GM18907 (cell line): ENCODE data around the gene RASGRF1.

Experiments used
- ATAC-seq: cut with Tn5 transposase; IDR thresholded peaks from one replicate; pipeline ENCODE4 v1.9.1; 2021; ENCODE audit warnings: mild to moderate bottlenecking, moderate library complexity; ENCODE audit not compliant: unreplicated experiment

RASGRF1 gene

DNA sequence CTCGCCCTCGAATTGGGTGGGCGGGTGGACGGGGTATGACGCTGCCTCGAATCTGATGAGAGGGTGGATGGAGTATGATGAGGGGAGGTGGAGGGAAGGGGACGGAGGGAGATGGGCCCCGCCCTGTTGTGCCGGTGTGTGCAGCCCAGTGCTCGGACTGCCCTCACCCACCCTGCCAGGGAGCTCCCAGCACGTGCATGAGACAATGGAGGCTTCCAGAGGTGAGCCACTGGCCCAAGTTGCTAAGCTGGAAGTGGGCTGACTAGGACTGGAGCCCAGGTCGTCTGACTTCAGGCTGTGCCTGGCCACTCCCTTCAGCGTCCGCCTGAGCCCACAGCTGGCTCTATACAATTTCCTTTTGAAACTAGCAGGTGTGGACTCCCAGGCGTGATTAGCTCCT lies 98.7 kb downstream of the RASGRF1 start:
- no peak for ATAC-seq

DNA sequence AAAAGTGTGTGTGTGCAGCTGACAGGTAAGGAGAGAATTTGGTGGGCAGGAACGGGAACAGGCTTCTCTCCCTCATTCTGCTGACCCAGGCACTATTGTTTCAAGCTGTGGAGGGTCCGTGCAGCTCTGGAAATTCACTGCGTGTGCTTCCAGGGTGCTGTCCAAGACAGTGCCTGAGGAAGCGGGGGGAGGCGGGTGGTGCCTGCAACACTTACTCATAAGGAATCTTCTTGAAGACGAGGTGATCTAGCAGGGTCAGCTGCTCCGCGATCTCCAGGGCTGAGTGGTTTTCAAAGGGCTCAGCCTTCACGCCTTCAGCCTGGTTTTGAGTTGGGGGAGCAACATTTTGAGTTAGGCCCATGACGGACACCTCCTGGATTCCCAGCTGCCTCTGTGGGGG lies 99.1 kb downstream of the RASGRF1 start:
- no peak for ATAC-seq

DNA sequence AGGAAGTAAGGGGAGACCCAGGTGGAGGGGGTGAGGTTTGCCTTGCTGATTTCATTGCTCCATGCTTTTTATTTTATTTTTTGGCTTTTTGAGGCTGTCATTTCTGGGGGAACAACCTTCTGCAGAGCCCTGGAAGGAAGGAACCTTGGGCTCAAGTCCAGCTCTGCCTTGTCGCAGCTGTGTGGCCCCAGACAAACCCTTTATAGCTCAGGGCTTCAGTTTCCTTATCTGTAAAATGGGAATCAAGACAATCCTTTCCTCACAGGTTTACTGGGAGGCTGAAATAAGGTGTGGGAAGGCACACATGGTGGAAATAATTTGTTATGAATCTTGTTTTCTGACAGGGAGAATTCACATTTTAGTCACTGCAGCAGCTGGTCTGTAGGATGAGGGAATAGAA lies 100.3 kb downstream of the RASGRF1 start:
- ATAC-seq: no peak

DNA sequence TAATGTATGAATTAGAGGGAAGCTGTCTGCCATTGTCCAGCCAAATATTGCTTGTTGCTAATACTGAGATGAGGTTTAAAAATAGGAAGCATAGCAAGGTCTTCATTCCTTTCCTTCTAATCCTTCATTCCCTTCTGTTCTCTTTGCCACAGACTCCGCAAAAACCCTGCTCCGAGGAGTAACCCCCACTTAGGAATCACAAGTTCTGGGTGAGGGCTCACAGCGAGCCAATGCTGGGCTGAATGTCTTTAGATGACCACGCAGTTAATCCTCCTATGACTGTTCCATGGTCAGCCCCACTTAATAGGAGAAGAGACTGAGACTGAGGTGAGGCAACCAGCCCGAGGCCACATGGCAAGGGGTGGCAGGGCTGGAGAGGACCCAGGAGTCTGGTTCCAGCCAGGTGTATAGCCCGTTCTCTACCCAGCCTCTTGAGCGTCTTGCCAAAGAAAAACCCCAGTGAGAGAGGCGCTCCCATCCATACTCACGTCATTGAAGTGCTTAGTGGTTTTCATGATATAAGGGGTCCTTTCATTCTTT lies 100.8 kb downstream of the RASGRF1 start:
- no peak for ATAC-seq

DNA sequence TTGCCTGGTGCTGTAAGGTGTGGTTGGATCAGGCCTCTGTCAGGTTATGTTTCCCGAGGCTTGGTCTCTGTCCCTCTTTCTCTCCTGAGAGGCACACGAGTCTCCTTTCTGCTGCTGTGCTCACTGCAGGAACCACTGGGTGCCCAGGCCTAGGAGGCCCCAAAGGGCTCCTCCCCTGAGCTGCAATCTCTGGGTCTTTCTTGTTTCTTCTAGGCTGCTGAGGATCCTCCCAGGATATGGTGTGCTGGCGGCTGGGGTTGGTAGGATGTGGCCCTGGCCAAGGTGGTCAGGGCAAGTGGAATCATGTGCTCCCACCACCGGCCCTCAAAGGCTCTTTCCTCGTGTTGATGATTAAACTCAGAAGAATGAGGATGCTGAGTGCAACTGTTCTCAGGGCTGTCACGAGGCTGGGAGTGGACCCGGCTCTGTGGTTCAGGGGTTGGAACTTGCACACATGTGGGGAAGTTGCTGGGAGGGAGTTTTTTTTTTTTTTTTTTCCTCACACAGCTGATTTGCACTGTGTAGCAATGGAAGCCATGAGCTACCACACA lies 102.1 kb downstream of the RASGRF1 start:
- ATAC-seq: peak; percentile 73

DNA sequence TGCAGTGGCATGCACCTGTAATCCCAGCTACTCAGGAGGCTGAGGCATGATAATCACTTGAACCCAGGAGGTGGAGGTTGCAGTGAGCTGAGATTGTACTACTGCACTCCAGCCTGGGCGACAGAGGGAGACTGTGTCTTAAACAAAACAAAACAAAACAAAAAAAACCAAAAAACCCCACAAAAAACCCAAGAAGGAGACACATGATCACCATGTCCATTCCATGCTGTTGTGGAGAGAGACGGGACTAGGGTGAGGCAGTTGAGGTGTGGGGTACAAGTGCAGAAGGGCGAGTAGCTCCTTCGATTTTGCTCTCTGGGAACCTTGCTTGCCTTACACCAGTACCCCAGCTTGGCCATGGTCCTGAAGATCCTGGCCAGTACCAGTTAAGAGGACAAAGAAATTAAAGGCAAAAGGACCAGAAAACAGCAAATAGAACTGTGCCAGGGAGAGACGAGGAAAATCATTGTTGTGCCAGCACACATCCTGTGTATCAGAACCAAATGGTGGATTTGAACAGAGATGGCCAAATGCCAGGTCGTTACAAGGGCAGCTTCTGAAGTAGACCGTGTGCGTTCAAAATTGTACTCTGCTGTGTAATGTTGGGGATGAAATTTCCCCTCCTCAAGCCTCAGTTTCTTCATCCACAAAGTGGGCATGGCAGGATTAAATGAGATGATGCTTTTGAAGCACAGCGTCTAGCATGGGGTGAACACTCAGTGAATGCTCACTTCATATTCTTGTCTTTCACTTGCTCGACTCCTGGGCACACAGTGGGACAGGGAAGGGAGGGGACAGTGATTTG lies 102.8 kb downstream of the RASGRF1 start:
- no peak for ATAC-seq

DNA sequence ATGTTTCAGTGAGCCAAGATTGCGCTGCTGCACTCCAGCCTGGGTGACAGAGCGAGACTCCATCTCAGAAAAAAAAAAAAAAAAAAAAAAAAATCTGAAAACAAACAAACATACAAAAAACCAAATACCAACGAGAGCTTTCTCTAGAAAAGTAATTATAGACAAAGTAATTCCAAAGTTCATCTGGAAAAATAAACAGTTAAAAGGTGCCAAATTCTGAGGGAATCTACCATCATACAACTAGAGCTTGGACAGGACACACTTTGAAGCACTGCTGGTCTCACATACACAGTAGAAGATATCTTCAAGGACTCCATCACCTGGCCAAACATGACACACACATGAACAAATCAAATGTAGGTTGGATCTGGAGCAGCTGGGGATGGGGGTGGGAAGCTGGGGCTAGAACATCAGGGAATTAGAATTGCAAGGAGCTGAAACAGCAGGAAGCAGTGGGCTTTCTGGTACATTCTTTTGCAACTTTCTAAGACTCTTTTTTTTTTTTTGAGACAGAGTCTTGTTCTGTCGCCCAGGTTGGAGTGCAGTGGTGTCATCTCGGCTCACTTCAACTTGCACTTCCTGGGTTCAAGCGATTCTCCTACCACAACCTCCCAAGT lies 104.6 kb downstream of the RASGRF1 start:
- ATAC-seq: no peak

DNA sequence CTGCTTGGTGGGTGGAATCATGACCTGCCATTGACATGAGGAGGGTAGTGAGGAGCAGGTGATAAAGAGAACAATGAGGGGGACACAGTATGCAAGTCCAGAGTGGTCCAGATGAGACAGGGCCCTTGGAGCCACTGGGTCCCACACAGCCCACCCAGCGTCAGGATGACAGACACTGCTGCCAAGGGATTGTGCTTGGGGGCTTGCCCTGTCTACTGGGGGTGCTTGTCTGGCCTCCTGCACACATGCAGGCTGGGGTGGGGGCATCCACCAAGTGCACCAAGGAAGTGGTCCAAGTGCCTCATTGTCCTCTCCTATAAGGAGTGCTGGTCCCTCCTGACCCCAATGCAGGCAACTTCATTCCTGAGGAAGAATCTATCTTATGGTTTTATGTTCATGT lies 106.5 kb downstream of the RASGRF1 start:
- no peak for ATAC-seq

DNA sequence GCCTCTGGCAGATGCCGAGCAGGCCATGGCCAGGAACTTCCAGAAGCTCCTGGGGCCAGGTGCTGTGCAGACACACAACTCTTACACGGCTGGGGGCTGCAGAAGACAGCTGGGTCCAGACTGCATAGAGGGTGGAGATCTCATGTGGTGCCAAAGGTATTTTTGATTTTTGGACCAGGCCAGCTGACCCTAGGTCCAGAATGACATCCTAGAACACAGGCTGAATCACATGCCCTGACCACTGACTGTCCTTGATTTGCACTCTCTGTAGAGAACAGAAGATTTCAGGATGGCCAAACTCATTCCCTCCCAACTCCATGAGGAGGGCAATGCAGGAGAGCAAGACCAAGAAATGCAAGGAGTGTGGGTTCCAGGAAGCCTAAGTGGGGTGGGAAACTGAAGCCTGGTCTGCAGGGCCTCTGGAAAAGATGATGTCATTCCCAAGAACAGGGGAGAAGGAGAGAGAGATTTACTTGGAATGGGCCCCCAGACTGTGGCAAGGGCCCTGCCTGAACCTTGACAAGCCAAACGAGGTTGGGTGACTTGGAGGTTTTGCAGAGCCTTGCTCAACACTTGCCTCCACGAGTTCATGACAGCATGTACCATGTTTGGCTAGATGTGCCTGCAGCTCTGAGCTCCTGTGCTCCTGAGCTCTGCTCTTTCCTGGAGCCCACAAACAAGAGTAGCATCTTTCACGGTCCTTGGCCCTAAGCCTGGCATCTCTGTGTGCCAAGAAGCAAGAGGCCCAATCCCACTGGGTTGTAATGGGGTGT lies 107.2 kb downstream of the RASGRF1 start:
- ATAC-seq: no peak

DNA sequence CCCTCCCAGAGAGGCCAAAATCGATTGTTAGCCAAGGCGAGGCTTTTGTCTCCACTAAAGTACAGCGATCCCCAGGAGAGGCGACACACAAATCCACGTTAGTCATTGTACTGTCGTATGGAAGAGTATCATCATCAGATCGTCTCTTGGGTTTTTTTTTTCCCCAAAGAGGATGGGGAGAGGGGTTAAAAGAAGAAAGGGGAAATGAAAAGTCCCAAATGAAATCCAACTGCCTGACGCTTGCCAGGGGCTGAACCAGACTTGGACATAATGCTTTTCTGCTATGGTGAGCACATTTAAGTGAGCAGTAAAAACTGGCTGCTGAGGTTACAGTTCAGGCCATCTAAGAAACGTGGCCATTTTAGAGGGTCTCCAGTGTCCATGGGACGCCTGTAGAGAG lies 107.8 kb downstream of the RASGRF1 start:
- ATAC-seq: no peak

DNA sequence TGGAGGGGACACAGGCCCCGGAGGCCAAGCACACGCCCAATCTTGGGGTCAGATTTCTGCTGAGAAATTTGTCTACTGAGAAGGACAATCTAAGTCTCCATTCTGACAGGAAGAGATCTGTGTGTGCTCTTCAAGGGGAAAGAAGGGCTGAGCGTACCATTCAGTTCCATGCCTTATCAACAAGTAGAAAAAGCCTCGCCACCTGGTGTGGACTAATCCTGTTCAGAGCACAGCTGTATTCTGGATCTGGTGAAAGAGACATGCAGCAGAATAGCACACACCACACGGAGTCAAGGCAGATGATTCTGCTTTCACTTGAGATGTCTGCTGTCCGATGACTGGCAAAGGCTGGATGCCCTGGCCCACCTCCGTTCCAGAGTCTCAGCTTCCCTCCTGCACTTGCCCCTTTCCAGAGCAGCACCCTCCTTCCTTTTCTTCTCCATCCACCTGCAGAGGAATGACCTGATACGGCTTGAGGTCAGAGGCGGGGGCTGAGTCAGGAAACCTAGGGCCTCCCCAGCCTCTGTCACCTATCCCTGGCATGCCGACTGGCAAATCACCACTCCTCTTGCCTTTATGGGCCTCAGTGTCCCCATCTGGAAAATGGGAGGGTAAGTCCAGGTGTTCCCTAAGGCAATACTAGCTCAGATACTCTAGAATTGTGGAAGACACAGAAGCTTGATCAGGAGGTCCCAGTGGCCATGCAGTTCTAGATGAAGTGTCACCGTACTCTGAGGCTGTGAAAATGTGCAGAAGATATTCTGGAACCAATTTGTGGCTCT lies 108.9 kb downstream of the RASGRF1 start:
- ATAC-seq: no peak

DNA sequence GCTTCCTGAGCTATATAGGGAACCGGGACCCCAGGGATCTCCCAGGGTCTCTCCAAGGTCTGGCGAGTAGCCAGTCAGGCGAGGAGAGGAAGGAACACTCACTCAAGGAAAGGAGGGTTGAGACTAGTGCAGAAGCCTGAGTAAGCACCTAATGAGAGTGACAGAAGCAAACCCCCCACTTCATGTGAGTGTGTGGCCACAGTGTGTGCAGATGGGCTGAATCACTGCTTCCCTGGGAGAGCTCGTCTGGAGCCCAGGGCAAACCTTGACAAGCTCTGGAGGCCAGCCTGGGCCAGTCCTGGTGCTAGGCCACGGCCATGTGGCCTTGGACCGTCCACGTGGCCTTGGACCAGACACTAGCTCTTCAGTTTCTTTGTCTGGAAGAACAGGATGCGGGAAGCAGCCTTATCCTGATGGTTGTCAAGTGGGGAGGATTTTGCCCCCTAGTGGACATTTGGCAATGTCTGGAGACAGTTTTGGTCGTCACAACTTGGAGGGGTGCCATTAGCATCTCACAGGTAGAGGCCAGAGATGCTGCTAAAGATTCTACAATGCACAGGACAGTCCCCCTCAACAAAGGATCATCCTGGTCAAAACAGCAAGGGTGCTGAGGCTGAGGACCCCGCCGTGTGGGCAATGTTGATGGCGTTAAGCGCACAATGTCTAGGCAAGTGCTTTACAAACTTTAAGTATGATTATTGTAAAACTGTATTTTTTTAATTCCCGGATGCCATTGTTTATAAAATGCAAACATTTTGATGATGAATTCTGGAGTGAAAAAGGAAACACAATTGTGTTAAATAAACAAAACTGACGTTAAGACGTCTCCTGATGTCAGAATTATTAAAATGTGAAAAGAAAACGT lies 110.9 kb downstream of the RASGRF1 start:
- no peak for ATAC-seq

DNA sequence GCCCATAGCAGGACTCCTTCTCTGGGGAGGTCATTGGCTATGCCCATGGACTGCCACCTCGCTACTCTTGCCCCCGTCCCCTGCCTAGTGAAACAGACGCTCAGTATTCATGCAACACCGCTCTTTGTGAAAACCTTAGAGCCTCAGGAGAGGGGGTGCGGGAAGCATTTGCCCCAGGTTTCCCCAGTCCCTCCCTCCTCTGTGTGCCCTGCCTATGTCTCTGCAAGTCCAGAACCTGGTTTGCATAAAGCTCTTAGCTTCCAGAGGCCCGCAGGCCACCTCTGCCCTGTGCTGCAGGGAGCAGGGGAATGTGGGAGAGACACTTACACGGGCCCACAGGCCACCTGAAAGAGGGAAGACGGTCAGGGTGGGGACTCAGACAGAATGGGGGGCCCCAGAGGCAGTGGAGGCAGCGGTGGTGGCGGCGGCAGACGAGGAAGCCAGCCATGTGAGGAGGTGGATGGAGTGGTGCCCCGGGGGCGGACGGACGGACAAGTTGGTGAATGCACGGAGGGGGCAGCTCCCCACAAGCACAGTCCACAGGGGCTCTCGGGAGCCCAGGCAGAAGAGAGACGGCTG lies 111.9 kb downstream of the RASGRF1 start:
- no peak for ATAC-seq

DNA sequence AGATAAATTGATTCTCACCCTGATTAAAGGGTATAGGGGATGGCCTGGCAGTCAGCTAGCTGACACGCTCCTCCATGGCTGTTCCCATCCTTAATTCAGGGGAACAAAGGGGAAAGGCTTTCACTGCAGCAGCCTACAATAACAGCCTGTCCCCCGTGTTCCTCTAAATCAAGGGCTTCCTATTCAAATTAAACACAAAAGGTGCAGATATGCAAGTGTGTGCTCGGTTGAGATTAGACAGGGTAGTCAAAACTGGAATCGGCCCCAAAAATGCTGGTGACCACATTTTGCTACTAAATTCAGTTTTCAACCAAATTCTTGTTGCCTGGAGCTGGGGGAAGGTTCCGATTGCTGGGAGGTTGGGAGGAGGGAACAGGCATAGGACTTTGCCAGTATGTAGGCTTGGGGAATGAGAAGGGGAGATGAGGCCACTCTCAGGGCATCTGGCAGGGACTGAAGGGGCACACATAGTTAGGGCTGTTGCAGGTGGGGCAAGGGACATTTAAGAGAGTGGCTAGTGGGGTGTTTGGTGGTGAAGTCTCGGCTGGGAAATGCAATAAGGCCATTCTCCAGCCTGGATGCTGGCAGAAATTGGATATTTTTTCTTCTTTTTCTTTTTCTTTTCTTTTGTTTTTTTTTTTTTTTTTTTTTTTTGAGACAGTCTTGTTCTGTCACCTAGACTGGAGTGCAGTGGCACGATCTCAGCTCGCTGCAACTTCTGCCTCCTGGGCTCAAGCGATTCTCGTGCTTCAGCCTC lies 112.8 kb downstream of the RASGRF1 start:
- ATAC-seq: peak; percentile 26

DNA sequence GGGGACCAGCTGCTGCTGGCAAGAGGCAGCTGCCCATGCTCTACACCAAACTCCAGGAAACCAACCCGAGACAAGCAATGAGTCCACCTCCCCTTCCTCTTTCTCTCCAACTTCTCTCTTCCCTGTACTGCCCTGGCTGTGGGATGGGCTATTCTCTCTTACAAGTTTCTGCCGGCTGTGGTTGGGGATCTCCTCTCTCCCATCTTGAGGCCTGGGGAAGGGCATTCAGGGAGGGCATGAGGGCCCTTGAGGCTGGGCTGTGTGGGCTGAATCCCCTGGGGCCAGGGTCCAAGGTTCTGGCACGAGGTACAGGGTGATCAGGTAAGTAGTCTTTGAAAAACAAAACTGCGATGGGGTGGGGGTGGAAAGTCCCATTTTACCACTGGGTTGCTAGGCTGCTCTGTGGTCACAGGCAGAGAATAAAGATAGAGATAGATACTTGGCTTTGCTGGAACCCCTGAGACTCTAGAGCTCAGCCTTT lies 113.4 kb downstream of the RASGRF1 start:
- peak; percentile 67 for ATAC-seq

DNA sequence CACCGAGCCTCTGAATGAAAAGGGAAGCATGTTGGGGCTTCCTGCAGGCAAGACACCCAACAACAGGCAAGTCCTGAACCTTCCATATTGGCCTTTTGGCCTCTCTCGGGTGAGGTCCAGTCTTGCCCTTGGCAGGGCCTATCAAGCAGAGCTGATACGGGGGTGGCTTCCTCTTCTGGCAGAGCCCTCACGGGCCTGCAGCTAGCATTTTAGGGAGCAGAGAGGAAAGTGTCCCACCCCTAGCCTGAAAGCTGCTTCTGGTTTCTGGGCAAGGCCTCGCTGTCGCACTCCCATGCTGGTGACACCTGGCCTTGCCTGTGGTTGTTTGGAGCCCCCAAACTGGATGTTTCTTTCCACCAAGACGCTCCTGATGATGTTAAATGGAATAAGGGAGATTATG lies 113.9 kb downstream of the RASGRF1 start:
- ATAC-seq: no peak

DNA sequence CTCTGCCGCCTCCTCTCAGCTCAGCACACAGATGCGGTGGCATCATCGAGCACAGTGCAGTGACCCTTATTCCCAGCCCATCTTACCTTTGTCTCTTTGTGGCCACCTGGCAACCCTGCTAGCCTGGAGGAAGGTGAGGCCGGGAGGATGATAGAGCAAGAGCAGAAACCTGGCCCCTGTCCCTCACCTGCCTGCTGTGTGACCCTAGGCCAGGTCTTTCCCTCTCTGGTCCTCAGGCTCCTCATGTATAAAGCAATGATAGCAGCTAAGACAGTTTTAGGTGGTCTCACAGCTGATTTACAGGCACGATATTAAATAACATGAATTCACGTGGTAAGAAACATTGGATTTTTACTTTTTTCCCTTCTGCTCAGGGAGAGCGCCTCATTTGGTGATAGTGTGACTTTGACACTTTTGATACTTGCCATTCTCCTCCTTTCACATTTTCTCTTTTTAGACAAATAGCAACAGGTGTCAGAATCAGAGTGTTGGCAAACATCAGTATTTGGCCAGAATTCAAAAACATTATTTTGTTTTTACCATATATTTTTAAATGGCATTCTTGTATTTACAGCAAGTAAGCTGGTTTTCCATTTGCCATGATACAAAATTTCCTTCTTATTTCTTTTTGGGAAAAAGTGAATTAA lies 116.2 kb downstream of the RASGRF1 start:
- ATAC-seq: no peak
